Measurements from ENCODE around the gene ADAM12.
"Not testable (repeated sequence)": the region's sequence is repeated elsewhere in the genome, so short reads cannot be mapped to it uniquely, and the experiment has no call there.

Gene ADAM12

DNA sequence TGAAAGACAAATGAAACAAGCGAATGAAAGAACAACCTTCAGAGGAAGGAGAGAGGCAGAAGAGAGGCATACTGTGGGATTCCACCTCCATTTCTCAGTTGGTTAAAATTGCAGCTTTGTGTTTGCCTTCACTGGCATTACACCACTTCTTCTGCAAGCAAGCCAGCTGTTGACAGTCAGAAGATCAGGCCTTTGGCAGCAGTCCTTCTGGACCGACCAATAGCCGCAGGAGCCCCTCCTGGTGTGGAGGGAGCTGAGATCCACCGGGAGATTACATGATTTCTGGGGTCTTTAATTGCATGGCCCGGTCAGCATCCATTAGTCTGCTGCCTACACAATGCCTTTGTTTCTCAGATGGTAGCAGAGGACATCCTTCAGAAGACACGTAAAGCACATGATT, 206.7 kb downstream of the ADAM12 start:
- TF ChIP-seq, protein P1, sequence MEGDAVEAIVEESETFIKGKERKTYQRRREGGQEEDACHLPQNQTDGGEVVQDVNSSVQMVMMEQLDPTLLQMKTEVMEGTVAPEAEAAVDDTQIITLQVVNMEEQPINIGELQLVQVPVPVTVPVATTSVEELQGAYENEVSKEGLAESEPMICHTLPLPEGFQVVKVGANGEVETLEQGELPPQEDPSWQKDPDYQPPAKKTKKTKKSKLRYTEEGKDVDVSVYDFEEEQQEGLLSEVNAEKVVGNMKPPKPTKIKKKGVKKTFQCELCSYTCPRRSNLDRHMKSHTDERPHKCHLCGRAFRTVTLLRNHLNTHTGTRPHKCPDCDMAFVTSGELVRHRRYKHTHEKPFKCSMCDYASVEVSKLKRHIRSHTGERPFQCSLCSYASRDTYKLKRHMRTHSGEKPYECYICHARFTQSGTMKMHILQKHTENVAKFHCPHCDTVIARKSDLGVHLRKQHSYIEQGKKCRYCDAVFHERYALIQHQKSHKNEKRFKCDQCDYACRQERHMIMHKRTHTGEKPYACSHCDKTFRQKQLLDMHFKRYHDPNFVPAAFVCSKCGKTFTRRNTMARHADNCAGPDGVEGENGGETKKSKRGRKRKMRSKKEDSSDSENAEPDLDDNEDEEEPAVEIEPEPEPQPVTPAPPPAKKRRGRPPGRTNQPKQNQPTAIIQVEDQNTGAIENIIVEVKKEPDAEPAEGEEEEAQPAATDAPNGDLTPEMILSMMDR (IDR thresholded peaks at IDR 0.05; ENCODE audit: low read depth, low read length, missing control alignments), result no peak
- no peak overlapping the region for H3K4me3 ChIP-seq (replicated peaks; ENCODE audit: low read depth, low read length)
- no peak for DNase-seq (ENCODE audit: extremely low read depth, low read depth)

DNA sequence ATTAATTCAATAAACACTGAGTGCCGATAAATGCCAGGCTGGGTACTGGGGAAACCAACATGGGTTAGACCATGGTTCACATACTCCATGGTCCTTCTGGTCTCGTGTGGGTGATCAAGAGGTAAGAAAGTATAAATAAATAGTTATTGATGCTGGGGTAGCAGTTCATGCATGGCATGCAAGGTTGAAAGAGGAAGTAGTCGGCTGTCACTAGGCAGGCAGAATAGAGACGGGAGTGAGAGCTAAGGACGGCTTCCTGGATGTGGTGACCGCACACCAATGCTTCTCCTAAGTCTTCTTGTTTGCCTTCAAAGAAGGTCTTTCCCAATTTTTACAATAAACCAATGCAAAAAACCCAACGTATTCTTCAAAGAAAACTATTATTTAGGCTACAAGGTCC, 208.6 kb downstream of the ADAM12 start:
- DNase-seq (ENCODE audit: extremely low read depth, low read depth), result no peak
- no peak overlapping the region for H3K4me3 ChIP-seq (replicated peaks; ENCODE audit: low read depth, low read length)
- TF ChIP-seq, protein P1 (IDR thresholded peaks at IDR 0.05; ENCODE audit: low read depth, low read length, missing control alignments), result no peak

DNA sequence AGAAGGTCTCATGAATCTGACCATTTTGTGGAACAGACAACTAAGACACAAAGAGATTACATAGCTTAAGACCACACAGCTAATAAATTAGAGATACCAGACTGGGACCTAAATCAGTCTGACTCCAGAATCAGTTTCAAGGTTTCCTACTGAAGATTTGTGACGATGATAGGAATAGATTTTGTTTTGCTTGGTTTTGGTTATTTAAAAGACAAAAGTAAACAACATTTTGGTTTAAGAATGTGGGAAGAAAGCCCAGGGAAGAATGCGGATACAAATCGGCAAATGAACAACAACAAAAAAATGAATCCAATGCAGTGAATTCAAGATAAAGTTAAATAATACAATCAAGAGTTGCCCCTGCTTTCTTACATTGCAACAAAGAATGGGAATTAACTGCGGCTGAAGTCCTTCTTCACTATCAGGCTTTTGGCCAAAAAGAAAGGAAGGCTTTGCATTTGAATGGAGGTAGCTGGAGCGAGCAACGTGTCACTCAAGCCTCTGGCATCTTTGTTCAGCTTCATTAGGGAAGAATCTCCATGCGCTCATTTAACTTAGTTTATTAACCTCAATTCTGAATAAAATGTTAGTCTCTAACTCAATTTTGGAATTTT, 210.8 kb downstream of the ADAM12 start:
- TF ChIP-seq, protein P1 (IDR thresholded peaks at IDR 0.05; ENCODE audit: low read depth, low read length, missing control alignments), result no peak
- DNase-seq (ENCODE audit: extremely low read depth, low read depth), result no peak
- no peak overlapping the region for H3K4me3 ChIP-seq (replicated peaks; ENCODE audit: low read depth, low read length)

DNA sequence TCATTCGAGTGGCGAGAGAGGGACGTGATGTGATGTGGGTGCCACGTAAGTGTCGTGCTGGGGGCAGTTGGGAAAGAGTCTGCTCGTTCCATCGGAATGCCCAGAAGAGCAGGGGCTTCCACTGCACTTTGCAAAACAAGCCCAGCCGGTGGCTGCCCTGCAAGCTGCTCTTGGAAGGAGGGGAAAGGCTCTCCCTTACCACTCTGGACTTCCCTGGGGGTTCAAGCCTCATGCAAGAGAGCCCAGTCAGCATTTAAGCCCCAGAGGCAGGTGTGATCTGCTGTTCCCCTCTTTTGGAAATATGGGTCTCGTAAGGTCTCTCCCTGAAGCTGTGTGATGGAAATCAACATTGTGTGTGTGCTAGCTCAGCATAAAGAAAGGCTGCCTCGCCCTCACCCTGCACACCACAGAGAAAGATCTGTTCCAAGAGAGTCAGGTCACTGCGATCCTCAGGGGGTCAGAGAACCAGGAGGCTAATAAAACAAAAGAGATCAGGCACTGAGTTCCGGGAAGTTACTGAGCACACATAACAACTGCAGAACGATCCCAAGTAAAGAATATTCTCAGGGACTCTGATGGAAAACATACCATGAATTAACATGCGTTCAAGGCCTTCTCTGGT, 212.5 kb downstream of the ADAM12 start:
- TF ChIP-seq, protein P1 (IDR thresholded peaks at IDR 0.05; ENCODE audit: low read depth, low read length, missing control alignments), result no peak
- no peak for DNase-seq (ENCODE audit: extremely low read depth, low read depth)
- H3K4me3 ChIP-seq (replicated peaks; ENCODE audit: low read depth, low read length), result no peak overlapping the region

DNA sequence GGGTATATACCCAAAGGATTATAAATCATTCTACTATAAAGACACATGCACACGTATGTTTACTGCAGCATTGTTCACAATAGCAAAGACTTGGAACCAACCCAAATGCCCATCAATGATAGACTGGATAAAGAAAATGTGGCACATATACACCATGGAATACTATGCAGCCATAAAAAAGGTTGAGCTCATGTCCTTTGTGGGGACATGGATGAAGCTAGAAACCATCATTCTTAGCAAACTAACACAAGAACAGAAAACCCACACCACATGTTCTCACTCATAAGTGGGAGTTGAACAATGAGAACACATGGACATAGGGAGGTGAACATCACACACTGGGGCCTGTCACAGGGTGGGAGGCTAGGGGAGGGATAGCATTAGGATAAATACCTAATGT, 215.5 kb downstream of the ADAM12 start:
- H3K4me3 ChIP-seq (replicated peaks; ENCODE audit: low read depth, low read length); DNase-seq (ENCODE audit: extremely low read depth, low read depth): not testable (repeated sequence)

DNA sequence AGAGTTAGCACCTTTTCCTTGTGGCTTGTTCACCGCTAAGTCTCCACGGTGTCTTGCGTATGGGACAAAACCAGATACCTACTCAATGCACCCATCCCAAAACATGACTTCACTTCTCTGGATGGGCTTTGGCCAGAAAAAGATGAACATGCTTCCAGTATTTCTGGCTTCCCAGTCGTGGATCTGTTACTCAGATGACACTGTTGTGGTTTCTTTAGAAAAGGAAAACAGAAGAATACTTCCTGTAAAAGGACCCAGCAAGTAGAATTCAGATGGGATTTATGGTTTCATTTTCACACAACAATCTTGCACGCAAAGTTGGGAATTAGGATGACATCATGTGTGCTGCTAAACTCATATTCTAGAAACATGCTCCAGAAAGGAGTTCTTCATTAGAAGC, 216.7 kb downstream of the ADAM12 start:
- peak; percentile 77 for DNase-seq (ENCODE audit: extremely low read depth, low read depth)
- TF ChIP-seq, protein P1 (IDR thresholded peaks at IDR 0.05; ENCODE audit: low read depth, low read length, missing control alignments), result no peak
- H3K4me3 ChIP-seq (replicated peaks; ENCODE audit: low read depth, low read length), result no peak overlapping the region

DNA sequence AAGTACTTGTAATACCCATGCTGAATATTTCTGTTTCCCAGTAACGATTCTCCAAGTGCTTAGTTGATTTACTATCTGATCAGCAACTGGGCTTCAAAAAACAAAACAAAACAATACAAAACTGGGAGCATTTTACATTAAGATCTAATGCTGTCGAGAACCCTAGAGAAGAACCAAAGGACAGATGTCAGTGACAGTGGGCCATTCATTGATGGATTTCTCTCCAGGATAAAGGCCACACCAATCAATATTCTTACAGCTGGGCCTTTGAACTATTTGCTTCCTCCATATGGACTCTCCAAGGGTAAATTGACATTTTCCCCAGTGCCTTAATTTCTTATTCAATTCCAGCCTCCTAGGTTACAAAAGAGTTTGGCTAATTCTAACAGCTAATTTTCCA, 217.5 kb downstream of the ADAM12 start:
- H3K4me3 ChIP-seq (replicated peaks; ENCODE audit: low read depth, low read length), result no peak overlapping the region
- no peak for DNase-seq (ENCODE audit: extremely low read depth, low read depth)
- TF ChIP-seq, protein P1 (IDR thresholded peaks at IDR 0.05; ENCODE audit: low read depth, low read length, missing control alignments), result no peak
